IPS DF 4.7 (cell line): ENCODE measurements around the gene GCKR.
"Not testable (repeated sequence)": the region's sequence is repeated elsewhere in the genome, so short reads cannot be mapped to it uniquely, and the experiment has no call there.

Experiments
- DNase-seq: peaks from one replicate; pipeline ENCODE4 v3.0.0-alpha.2; 2013; ENCODE audit warnings: low spot score; ENCODE audit errors: extremely low read depth

Gene GCKR

DNA sequence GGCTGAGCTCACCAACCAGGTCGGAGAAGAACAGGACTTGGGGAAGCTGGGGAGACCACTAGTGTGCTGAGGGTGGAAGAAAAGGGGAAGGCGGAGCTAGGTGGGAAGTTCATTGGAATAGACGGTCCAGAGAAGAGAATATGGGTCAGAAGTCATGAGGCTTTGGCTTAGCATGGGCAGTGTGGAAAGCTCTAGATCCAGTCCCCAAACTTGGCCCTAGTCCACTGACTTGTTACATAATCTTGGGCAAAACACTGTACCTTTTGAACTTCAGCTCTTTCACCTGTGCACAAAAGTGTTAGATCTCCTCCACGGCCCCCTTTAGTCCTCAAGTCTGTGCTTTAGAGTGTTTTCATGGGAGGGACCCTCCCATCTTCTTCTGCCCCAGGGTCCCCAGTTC, 10.7 kb downstream of the GCKR start:
- no peak for DNase-seq

DNA sequence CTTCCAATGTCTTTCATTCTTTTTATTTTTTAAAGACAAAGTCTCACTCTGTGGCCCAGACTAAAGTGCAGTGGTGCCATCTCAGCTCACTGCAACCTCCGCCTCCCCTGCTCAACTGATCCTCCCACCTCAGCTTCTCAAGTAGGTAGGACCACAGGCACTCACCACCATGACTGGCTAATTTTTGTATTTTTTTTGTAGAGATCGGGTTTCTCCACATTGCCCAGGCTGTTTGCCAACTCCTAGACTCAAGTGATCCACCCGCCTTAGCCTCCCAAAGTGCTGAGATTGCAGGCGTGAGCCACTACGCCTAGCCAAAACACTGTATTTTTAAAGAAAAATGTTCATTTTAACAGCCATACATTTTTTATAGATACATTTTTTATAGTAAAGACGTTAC, 12.7 kb downstream of the GCKR start:
- no peak for DNase-seq

DNA sequence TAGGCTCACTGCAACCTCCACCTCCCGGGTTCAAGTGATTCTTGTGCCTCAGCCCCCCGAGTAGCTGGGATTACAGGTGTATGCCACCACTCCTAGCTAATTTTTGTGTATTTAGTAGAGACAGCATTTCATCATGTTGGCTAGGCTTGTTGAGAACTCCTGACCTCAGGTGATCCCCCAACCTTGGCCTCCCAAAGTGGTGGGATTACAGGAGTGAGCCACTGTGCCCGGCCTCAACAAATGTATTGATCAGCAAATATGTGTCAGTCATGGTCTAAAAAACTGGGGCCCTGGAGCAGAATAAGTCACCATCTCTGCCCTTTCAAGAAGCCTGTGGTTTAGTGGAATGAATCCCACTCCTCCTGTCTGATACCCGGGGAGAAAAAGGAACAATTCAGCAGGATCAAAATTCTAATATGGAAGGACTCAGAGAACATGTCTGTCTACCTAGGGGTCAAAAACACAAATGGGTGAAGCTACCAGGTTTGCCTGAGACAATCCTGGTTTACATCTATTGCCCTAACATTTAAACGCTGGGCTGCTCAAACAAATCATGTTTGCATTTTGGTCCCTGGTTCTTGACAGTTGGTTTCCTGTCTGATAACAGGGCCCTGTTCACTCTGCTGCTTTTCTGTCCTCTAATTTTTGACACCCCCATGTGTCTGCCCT, 21.6 kb downstream of the GCKR start:
- DNase-seq = no peak

DNA sequence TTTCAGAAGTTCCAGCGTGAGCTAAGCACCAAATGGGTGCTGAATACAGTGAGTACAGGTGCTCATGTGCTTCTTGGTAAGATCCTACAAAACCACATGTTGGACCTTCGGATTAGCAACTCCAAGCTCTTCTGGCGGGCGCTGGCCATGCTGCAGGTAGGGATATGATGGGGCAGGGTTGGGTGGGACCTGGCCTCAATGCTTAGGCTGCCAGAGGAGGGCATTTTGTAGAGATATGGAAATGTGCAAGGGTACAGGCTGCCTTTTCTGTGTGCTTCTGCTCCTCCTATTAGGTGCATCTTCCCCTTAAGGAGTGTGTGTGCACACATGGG, 22.1 kb downstream of the GCKR start:
- DNase-seq = no peak

DNA sequence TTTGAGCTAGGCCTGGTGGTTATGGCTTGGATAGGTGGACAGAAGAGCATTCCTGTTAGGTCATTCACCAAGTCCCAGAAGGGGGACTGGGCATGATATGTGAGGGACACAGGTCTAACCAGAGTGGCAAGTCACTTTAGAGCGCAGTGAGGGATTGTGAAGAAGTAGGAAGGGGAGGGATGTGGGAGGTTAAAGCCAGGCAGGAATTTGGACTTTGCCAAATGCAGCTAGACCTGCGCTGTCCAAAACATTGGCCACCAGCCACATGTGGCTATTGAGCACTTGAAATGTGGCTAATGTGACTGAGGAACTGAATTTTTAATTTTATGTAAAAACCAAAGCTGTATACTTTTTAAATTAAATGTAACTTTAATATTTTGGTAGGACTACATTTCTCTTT, 23.7 kb downstream of the GCKR start:
- no peak for DNase-seq

DNA sequence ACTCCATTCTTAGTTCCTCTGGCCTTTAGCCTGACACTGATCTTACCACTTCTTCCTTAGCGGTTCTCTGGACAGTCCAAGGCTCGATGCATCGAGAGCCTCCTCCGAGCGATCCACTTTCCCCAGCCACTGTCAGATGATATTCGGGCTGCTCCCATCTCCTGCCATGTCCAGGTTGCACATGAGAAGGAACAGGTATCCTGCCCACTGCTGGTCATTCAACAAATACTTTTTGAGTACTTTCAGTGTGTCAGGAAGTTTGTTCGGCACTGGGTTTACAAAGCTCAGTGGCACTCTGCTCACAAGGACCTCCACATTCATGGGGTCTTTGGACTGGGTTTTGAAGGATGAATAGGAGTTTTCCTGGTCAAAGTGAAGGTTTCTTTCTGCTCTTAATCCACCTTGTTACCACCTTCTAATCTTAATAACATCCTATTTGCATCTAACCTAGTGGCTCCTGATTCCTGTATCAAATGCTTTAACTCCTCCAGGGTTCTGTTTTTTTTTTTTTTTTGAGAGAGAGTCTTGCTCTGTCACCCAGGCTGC, 25.8 kb downstream of the GCKR start:
- DNase-seq = no peak

DNA sequence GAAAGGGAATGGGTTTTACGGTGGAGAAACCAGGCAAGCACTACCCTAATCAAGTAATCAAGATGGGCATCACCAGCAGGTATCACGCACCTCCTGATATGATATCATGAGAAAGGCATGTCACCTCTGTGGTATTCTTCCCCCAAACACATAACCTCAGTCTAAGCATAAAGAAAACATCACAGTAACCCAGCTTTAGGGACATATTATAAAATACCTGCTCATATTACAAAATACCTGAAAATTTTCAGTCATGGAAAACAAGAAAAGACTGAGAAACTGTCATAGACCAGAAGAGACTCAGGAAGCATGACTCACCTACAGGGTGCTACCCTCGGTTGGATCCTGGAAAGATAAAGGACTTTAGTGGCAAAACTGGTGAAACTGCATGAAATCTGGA, 30.5 kb downstream of the GCKR start:
- DNase-seq = no peak

DNA sequence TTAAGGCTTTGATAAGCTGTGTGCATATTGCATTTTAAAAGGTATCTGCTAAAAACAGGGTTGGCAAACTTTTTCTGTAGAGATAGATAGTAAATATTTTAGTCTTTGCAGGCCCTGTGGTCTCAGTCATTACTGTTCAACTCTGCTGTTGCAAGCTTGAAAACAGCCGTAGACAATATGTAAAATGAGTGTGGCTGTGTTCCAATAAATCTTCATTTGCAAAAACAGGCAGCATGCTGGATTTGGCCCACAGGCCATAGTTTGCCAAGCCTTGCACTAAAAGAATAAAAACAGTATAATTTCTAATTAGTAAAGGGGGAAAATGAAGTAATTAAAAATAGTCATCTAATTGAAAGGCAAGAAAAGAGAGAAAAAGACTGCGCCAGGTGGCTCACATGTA, 35.3 kb downstream of the GCKR start:
- DNase-seq = no peak

DNA sequence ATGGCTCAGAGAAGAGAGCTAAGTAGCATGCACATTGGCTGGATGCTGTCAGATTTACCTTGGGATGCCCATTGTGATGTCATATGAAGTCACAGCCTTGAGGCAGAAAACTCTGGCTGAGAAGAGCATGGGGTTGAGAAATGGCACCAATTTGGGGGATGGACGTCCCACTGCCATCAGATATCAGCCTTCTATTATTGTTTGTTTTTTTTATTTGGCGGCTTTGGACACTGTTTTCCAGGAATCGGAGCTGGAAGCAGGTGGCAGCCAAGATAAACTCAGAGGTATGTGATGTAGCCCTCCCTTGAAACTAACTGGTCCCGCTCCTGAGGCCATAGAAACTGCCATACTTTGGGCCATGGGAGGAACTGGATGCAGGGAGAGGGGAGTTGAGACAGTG, 40.6 kb downstream of the GCKR start:
- no peak for DNase-seq

DNA sequence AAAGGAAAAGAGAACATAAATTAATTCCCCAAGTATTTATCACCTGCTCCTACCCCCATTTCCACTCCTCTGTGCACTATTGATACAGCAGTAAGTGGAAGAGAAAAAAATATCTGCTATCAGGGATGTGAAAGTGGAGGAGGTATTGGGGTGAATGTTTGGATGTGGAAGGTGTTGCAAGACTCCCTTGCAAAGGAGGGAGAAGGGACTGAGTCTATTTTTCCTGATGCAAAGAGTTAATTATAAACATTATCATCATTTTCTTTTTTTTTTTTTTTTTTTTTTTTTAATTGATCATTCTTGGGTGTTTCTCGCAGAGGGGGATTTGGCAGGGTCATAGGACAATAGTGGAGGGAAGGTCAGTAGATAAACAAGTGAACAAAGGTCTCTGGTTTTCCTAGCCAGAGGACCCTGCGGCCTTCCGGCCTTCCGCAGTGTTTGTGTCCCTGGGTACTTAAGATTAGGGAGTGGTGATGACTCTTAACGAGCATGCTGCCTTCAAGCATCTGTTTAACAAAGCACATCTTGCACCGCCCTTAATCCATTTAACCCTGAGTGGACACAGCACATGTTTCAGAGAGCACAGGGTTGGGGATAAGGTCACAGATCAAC, 42.3 kb downstream of the GCKR start:
- not testable (repeated sequence) for DNase-seq

DNA sequence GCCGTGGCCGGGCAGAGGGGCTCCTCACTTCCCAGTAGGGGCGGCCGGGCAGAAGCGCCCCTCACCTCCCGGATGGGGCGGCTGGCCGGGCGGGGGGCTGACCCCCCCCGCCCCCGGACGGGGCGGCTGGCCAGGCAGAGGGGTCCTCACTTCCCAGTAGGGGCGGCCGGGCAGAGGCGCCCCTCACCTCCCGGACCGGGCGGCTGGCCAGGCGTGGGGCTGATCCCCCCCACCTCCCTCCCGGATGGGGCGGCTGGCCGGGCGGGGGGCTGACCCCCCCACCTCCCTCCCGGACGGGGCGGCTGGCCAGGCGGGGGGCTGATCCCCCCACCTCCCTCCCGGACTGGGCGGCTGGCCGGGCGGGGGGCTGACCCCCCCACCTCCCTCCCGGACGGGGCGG, 43.0 kb downstream of the GCKR start:
- DNase-seq = not testable (repeated sequence)

DNA sequence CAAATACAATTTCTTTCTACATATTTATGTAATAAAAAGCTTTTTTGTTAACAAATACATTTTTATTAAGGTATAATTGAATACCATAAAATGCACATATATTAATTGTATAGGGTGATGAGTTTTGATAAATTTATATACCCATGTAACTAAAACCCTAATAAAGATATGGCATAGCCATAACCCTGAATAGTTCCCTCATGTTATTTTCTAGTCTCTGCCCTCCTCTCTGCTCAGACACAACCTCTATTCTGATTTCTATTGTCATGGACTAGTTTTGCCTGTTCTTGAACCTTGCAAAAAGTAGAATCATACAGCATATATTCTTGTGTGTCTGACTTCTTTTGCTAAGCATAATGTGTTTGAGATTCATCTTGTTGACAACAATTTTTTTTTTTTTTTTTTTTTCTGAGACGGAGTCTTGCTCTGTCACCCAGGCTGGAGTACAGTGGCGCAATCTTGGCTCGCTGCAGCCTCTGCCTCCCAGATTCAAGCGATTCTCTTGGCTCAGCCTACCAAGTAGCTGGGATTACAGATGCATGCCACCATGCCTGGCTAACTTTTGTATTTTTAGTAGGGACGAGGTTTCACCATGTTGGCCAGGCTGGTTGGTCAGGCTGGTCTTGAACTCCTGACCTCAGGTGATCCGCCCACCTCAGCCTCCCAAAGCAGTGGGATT, 47.6 kb downstream of the GCKR start:
- no peak for DNase-seq

DNA sequence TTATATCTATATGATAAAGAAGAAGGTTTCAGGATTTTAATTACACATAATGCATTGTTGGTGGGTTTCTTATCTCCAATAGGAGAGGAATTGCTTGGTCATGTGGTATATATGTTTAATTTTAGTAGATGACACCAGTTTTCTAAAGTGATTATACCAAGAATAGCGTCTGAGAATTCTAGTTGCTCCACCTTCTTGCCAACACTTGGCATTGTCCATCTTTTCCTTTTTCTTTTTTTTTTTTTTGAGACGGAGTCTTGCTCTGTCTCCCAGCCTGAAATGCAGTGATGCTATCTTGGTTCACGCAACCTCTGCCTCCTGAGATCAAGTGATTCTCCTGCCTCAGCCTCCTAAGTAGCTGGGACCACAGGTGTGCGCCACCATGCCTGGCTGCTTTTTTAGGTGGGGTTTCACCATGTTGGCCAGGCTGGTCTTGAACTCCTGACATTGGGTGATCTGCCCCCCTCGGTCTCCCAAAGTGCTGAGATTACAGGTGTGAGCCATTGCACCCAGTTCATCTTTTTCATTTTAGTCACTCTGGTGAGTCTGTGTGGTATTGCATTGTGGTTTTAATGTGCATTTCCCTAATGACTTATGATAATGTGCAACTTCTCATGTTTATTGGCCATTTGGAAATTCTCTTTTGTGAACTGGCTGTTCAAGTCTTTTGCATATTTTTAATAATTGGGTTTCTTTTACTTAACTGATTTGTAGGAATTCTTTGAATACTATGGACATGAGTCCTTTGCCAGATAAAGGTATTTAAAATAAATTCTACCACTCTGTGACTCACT, 48.9 kb downstream of the GCKR start:
- no peak for DNase-seq

DNA sequence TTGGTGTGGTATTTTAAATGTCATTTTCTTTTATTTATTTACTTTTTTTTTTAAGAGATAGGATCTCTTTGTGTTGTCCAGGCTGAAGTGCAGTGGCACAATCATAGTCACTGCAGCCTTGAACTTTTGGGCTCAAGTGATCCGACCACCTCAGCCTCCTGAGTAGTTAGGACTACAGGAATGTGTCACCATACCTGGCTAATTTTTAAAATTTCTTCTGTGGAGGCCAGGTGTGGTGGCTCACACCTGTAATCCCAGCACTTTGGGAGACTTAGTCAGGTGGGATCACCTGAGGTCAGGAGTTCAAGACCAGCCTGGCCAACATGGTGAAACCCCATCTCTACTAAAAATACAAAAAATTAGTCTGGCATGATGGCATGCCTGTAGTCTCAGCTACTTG, 52.7 kb downstream of the GCKR start:
- no peak for DNase-seq

DNA sequence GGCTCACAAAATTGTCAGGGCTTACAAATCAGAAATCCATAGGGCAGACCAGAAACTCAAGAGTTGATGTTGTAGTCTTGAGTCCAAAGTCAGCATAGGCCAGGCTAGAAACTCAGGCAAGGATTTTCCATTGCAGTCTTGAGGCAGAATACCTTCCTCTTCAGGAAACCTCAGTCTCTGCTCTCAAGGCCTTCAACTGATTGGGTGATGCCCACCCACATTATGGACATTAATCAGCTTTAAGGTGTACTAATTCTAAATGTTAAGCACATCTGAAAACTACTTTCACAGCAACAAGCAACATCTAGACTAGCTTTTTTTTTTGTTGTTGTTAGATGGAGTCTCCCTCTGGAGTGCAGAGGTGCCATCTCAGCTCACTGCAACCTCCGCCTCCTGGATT, 54.9 kb downstream of the GCKR start:
- no peak for DNase-seq

DNA sequence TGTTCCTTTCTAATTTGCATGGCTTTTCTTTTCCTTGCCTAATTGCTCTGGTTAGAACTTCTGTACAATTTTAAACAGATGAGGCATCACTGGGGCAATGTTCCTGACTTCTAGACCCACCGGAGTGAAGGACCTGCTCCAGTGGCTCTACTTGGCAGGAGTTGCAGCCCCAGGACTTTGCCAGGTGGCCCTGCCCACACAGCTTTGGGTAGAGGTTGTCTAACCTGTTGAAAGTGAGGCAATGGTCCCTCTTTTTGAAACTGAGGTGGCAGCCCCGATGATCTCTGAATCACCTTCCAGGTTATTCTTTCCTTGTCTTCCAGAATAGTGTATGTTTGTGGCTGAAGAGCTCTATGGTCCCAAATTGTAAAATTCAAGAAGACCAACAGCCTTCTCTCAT, 56.3 kb downstream of the GCKR start:
- no peak for DNase-seq

DNA sequence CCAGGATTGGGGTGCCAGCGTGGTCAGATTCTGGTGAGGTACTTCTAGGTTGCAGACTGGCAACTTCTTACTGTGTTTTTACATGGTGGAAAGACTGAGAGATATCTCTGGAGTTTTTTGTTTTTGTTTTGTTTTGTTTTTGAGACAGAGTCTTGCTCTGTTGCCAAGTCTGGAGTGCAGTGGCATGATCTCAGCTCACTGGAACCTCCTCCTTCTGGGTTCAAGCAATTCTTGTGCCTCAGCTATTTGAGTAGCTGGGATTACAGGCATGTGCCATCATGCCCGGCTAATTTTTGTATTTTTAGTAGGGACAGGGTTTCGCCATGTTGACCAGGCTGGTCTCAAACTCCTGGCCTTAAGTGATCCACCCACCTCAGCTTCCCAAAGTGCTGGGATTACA, 57.8 kb downstream of the GCKR start:
- not testable (repeated sequence) for DNase-seq

DNA sequence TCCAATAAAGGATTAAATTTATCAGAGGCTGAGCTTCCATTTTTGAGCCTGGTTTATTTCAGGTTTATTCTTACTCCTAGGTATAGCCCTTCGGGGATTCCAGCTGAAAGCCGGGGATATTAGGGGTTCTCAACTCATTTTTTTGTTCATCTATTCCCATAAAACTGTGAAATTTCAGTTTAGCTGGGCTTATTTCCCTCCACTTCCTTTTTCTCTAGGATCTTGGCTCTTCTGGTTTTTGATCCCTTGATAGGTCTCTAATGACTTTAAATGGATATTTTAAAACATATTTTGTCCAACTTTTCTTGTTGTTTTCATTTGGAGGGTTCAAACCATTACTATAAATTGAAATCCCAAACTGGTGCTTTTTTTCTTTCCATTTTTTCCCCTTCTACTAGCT, 62.6 kb downstream of the GCKR start:
- DNase-seq = no peak

DNA sequence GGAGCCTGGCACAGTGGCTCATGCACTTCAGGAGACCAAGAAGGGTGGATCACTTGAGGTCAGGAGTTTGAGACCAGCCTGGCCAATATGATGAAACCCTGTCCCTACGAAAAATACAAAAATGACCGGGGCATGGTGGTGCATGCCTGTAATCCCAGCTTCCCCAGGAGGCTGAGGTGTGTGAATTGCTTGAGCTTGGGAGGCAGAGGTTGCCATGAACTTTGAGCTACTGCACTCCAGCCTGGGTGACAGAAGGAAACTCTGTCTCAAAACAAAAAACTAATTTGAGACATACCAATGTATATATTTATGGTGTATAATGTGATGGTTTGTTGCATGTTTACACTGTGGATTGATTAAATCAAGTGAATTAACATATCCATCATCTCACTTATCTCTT, 64.4 kb downstream of the GCKR start:
- no peak for DNase-seq

DNA sequence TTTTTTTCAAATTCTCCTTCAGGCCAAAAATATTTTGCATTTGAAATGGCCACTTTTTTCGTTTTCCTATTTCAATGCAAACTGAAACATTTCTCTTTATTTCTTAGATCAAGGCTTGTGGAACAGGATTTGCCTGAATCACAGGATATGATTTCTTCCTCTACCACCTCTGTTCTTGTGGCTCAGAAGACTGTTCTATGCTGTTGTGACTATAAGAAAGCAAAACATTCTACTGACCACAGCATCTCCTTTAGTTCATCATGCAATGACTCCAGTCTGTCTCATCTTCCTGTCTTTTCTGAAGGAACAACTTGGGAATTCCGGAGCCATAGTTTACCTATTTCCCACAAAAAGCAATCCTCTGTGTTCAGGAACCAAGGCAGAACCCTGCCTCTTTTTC, 70.0 kb downstream of the GCKR start:
- no peak for DNase-seq

DNA sequence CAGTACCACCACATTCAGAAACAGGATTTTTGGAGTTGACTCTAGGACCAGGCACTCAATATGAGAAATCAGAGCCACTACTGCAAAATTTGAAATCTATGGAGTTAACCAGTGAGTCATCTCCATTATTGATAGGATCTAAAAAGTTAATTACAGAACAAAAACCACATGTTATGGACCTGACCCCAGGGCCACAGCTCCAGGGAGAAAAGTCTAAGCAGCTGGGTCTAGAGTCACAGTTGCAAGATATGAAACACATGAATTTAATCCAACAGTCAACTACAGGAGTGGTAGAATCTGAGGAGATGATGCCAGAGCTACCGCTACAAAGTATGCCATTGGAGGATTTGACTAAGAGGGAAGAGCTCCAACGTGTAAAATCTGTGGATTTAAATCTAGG, 72.8 kb downstream of the GCKR start:
- DNase-seq = no peak

DNA sequence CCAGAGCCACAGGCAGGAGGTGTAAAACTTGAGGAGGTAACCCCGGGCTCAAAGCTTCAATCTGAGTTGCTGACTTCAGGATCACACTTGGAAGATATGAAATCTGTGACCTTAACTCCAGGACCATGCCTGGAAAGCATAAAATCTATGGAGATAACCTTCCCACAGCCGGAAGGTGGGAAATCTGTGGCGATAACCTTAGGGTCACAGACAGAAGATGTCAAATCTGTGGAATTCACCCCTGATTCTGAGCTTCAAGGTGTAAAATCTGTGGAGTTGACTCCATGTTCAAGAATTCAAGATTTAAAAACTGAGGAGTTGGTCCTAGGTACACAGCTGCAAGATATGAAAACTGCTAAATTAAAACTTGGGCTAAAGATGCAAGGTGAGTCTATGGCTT, 74.6 kb downstream of the GCKR start:
- DNase-seq = no peak
